ENCODE data around the gene QSOX1.
A peak's percentile ranks its signal among the peaks of the same experiment; 100 is the strongest.
"Not testable (repeated sequence)": the region's sequence is repeated elsewhere in the genome, so short reads cannot be mapped to it uniquely, and the experiment has no call there.

QSOX1 gene

GRCh38 chr1:180201451-180202200, 47.0 kb downstream of the QSOX1 start:
- H3K4me3 Mint-ChIP-seq: no peak overlapping the region
- peak overlapping the region in 1 of 2 donors; percentile 42 for H3K27ac Mint-ChIP-seq
- DNase-seq: no peak

GRCh38 chr1:180202588-180202987, 47.9 kb downstream of the QSOX1 start:
- not testable (repeated sequence) for H3K4me1 Mint-ChIP-seq, H3K9me3 Mint-ChIP-seq, H3K4me3 Mint-ChIP-seq, ATAC-seq, DNase-seq, H3K27me3 Mint-ChIP-seq
- H3K27ac Mint-ChIP-seq: peak overlapping the region in 1 of 2 donors; percentile 82

More at GRCh38 chr1:180201451-180202200, 47.0 kb downstream of the QSOX1 start:
- no peaks in the 10 kb centered on the region for H3K9me3 Mint-ChIP-seq
- H3K27me3 Mint-ChIP-seq: no peaks in the 10 kb centered on the region
- no peak for ATAC-seq
- no peaks in the 10 kb centered on the region for H3K4me1 Mint-ChIP-seq

- no peaks in the 10 kb centered on the region for H3K4me1 Mint-ChIP-seq
- no peaks in the 10 kb centered on the region for H3K9me3 Mint-ChIP-seq
- H3K27me3 Mint-ChIP-seq: peaks cover 10% of the 10 kb centered on the region
- H3K27ac Mint-ChIP-seq: no peak overlapping the region
- ATAC-seq (no peak), DNase-seq (no peak)
- H3K4me3 Mint-ChIP-seq: no peak overlapping the region
These were observed 49.6 kb downstream of the QSOX1 start for GRCh38 chr1:180204231-180204630.

GRCh38 chr1:180206581-180206980, 51.9 kb downstream of the QSOX1 start:
- no peak overlapping the region for H3K27ac Mint-ChIP-seq

GRCh38 chr1:180208264-180208663, 53.6 kb downstream of the QSOX1 start:
- DNase-seq: no peak
- Mint-ChIP-seq H3K9me3 (no peaks in the 10 kb centered on the region), H3K4me3 (no peak overlapping the region), H3K4me1 (peaks cover 2% of the 10 kb centered on the region), H3K27ac (peak overlapping the region in 1 of 2 donors; percentile 43), H3K27me3 (peaks cover 26% of the 10 kb centered on the region)
- no peak for ATAC-seq

More at GRCh38 chr1:180206581-180206980, 51.9 kb downstream of the QSOX1 start:
- peaks cover 19% of the 10 kb centered on the region for H3K27me3 Mint-ChIP-seq
- ATAC-seq: no peak
- no peaks in the 10 kb centered on the region for H3K4me1 Mint-ChIP-seq
- H3K9me3 Mint-ChIP-seq: no peaks in the 10 kb centered on the region
- no peak overlapping the region for H3K4me3 Mint-ChIP-seq
- DNase-seq: no peak

GRCh38 chr1:180210008-180210620, 55.4 kb downstream of the QSOX1 start:
- peaks cover 26% of the 10 kb centered on the region for H3K27me3 Mint-ChIP-seq
- H3K9me3 Mint-ChIP-seq: no peaks in the 10 kb centered on the region
- no peak overlapping the region for H3K4me3 Mint-ChIP-seq
- peaks cover 12% of the 10 kb centered on the region for H3K4me1 Mint-ChIP-seq
- ATAC-seq: no peak
- no peak overlapping the region for H3K27ac Mint-ChIP-seq
- DNase-seq: no peak

- Mint-ChIP-seq H3K4me1 (peaks cover 20% of the 10 kb centered on the region), H3K27me3 (peaks cover 26% of the 10 kb centered on the region), H3K27ac (no peak overlapping the region), H3K9me3 (no peaks in the 10 kb centered on the region), H3K4me3 (no peak overlapping the region)
- ATAC-seq (no peak), DNase-seq (no peak)
These were observed 56.6 kb downstream of the QSOX1 start for GRCh38 chr1:180211156-180211859.

- Mint-ChIP-seq H3K9me3 (no peaks in the 10 kb centered on the region), H3K4me1 (peaks cover 20% of the 10 kb centered on the region), H3K27me3 (peaks cover 26% of the 10 kb centered on the region), H3K27ac (peak overlapping the region in 1 of 2 donors; percentile 73), H3K4me3 (no peak overlapping the region)
- no peak for ATAC-seq
- DNase-seq: no peak
These were observed 57.2 kb downstream of the QSOX1 start for GRCh38 chr1:180211860-180212229.

GRCh38 chr1:180213401-180214170, 58.9 kb downstream of the QSOX1 start:
- DNase-seq: peak; percentile 29 to 63
- peaks cover 18% of the 10 kb centered on the region for H3K27me3 Mint-ChIP-seq
- peak; percentile 86 for ATAC-seq
- H3K9me3 Mint-ChIP-seq: no peaks in the 10 kb centered on the region
- H3K27ac Mint-ChIP-seq: no peak overlapping the region
- H3K4me3 Mint-ChIP-seq: peak overlapping the region; percentile 61 to 63
- peaks cover 20% of the 10 kb centered on the region for H3K4me1 Mint-ChIP-seq

- Mint-ChIP-seq H3K27me3 (peaks cover 12% of the 10 kb centered on the region), H3K4me1 (peaks cover 20% of the 10 kb centered on the region), H3K9me3 (no peaks in the 10 kb centered on the region), H3K4me3 (no peak overlapping the region), H3K27ac (no peak overlapping the region)
- ATAC-seq: no peak
- DNase-seq: no peak
These were observed 61.4 kb downstream of the QSOX1 start for GRCh38 chr1:180215856-180216625.

GRCh38 chr1:180217006-180217405, 62.3 kb downstream of the QSOX1 start:
- Mint-ChIP-seq H3K4me1 (peaks cover 20% of the 10 kb centered on the region), H3K27me3 (peaks cover 7% of the 10 kb centered on the region), H3K9me3 (no peaks in the 10 kb centered on the region), H3K4me3 (no peak overlapping the region), H3K27ac (no peak overlapping the region)
- ATAC-seq: no peak
- no peak for DNase-seq

- ATAC-seq (no peak), DNase-seq (no peak)
- no peak overlapping the region for H3K27ac Mint-ChIP-seq
- H3K27me3 Mint-ChIP-seq: peaks cover 22% of the 10 kb centered on the region
- H3K4me1 Mint-ChIP-seq: peaks cover 9% of the 10 kb centered on the region
- H3K9me3 Mint-ChIP-seq: no peaks in the 10 kb centered on the region
- H3K4me3 Mint-ChIP-seq: no peak overlapping the region
These were observed 64.4 kb downstream of the QSOX1 start for GRCh38 chr1:180218806-180219765.

GRCh38 chr1:180219776-180220175, 65.1 kb downstream of the QSOX1 start:
- Mint-ChIP-seq H3K27me3 (peaks cover 29% of the 10 kb centered on the region), H3K27ac (no peak overlapping the region), H3K4me1 (peaks cover 8% of the 10 kb centered on the region), H3K9me3 (no peaks in the 10 kb centered on the region), H3K4me3 (no peak overlapping the region)
- ATAC-seq (peak; percentile 43), DNase-seq (no peak)

- H3K27ac Mint-ChIP-seq: no peak overlapping the region
- ATAC-seq (no peak), DNase-seq (no peak)
- H3K4me3 Mint-ChIP-seq: no peak overlapping the region
- no peaks in the 10 kb centered on the region for H3K9me3 Mint-ChIP-seq
- peaks cover 46% of the 10 kb centered on the region for H3K27me3 Mint-ChIP-seq
- no peaks in the 10 kb centered on the region for H3K4me1 Mint-ChIP-seq
These were observed 66.8 kb downstream of the QSOX1 start for GRCh38 chr1:180221462-180221861.

Measured in stimulated activated naive CD8-positive, alpha-beta T cell treated with anti-CD3 and anti-CD28 coated beads, Interleukin-15, amount 100 ng/mL, for 72 hours (primary cell).